H1 (cell line): Measurements from ENCODE around the gene VARS2. TPM values are rescaled to one million over a fixed set of nuclear protein-coding genes. Genes with fewer than 3 reads are reported as not detected.

ENCODE experiments used
- CTCF ChIA-PET: fragments of 300-600 bp; sonication (Branson Sonifier 250); formaldehyde crosslinking; loops from one replicate; lab custom pipeline; 2021; ENCODE audit not compliant: partially characterized antibody; lab: Charles Lee
- POLR2A ChIA-PET: fragments of 300-600 bp; sonication (Branson Sonifier 250); formaldehyde crosslinking; loops from one replicate; lab custom pipeline; 2021; ENCODE audit warnings: inconsistent platforms; ENCODE audit not compliant: partially characterized antibody; lab: Charles Lee
- DNase-seq, 2 experiments: peaks; one replicate each; pipeline versions ENCODE4 v3.0.0 to v3.0.0-alpha.2; 2010 to 2022; ENCODE audit warnings: low spot score in 2 of 2, low read depth in 1 of 2, mixed read lengths in 1 of 2
- FAIRE-seq: peaks from 2 replicates; lab custom pipeline; 2011; peaks lifted over from hg19 to GRCh38; lab: Jason Lieb, UNC
- H2AFZ ChIP-seq: 2 replicates; pipeline ENCODE4 v1.8.1; 2012; ENCODE audit warnings: low read length, inconsistent platforms
- H2AK5ac ChIP-seq: 2 replicates; pipeline ENCODE4 v1.6.1; 2013; ENCODE audit warnings: low read depth, low read length
- H2BK120ac ChIP-seq: replicated peaks from 2 replicates; pipeline ENCODE3; 2013; ENCODE audit warnings: low read depth, low read length, inconsistent platforms
- H2BK12ac ChIP-seq: 2 replicates; pipeline ENCODE4 v1.6.1; 2013; ENCODE audit warnings: low read depth, low read length
- H2BK15ac ChIP-seq: 2 replicates; pipeline ENCODE4 v1.6.1; 2013; ENCODE audit warnings: low read length
- H2BK20ac ChIP-seq: 2 replicates; pipeline ENCODE4 v1.6.1; 2013; ENCODE audit warnings: low read length
- H2BK5ac ChIP-seq: 2 replicates; pipeline ENCODE4 v1.6.1; 2013; ENCODE audit warnings: low read depth, low read length
- H3K14ac ChIP-seq: 2 replicates; pipeline ENCODE4 v1.6.1; 2013; ENCODE audit warnings: inconsistent platforms; ENCODE audit not compliant: insufficient read length
- H3K18ac ChIP-seq: 2 replicates; pipeline ENCODE4 v1.6.1; 2013; ENCODE audit warnings: low read length; ENCODE audit errors: extremely low read depth
- H3K23ac ChIP-seq: 2 replicates; pipeline ENCODE4 v1.6.1; 2013; ENCODE audit warnings: inconsistent platforms; ENCODE audit not compliant: insufficient read length
- H3K23me2 ChIP-seq: 2 replicates; pipeline ENCODE4 v1.6.1; 2013; ENCODE audit warnings: low read depth, low read length
- H3K27ac ChIP-seq: 2 replicates; pipeline ENCODE4 v1.6.1; 2011; ENCODE audit warnings: low read depth, low read length, inconsistent platforms
- H3K27me3 ChIP-seq, 4 experiments: replicated peaks in 1 of 4; 1 replicate in 1 of 4; 2 replicates in 3 of 4; pipeline versions ENCODE4 v1.6.1 to v1.8.1; 2011 to 2013; ENCODE audit warnings: low read length in 3 of 4, mild to moderate bottlenecking in 3 of 4, inconsistent platforms in 2 of 4, mixed read lengths in 2 of 4, moderate library complexity in 1 of 4; ENCODE audit not compliant: control insufficient read depth in 3 of 4, insufficient read depth in 3 of 4; ENCODE audit errors: extremely low read depth in 1 of 4
- H3K36me3 ChIP-seq, 4 experiments: 2 replicates each; pipeline versions ENCODE4 v1.6.1 to v1.8.1; 2011 to 2013; ENCODE audit warnings: mild to moderate bottlenecking in 4 of 4, low read length in 3 of 4, moderate library complexity in 2 of 4, control low read depth in 1 of 4, inconsistent platforms in 1 of 4; ENCODE audit not compliant: insufficient read depth in 4 of 4, control insufficient read depth in 2 of 4
- H3K4ac ChIP-seq: replicated peaks from 2 replicates; pipeline ENCODE3; 2013; ENCODE audit warnings: low read length, low read depth, mixed read lengths, inconsistent platforms; ENCODE audit not compliant: insufficient read length
- H3K4me1 ChIP-seq, 4 experiments: replicated peaks in 1 of 4; 1 replicate in 1 of 4; 2 replicates in 3 of 4; pipeline versions ENCODE4 v1.6.1 to v1.8.1; 2011 to 2013; ENCODE audit warnings: low read length in 3 of 4, inconsistent platforms in 2 of 4, mixed read lengths in 1 of 4; ENCODE audit not compliant: insufficient read depth in 4 of 4, control insufficient read depth in 3 of 4
- H3K4me2 ChIP-seq, 2 experiments: 2 replicates each; pipeline versions ENCODE4 v1.6.1 to v1.8.1; 2011 to 2013; ENCODE audit warnings: low read depth in 2 of 2, low read length in 2 of 2, control low read depth in 1 of 2, inconsistent platforms in 1 of 2, mild to moderate bottlenecking in 1 of 2; ENCODE audit not compliant: insufficient read depth in 1 of 2
- H3K4me3 ChIP-seq, 4 experiments: fragments of 200-600, 300-600 bp in 1 of 4; sonication (generic), shearing (Covaris generic), sonication (Bioruptor Twin) in 1 of 4; 2 replicates each; pipeline versions ENCODE4 v1.5.1 to v1.8.1; 2011 to 2016; ENCODE audit warnings: low read length in 4 of 4, low read depth in 3 of 4, control low read depth in 2 of 4, inconsistent platforms in 2 of 4, mild to moderate bottlenecking in 2 of 4, mixed read lengths in 1 of 4, moderate library complexity in 1 of 4; ENCODE audit not compliant: insufficient read depth in 2 of 4; ENCODE audit errors: extremely low read depth in 1 of 4
- H3K56ac ChIP-seq: replicated peaks from 2 replicates; pipeline ENCODE3; 2013; ENCODE audit warnings: low read depth, mild to moderate bottlenecking, mixed read lengths, low read length, inconsistent platforms; ENCODE audit not compliant: insufficient read length
- H3K79me1 ChIP-seq: 2 replicates; pipeline ENCODE4 v1.6.1; 2013; ENCODE audit warnings: low read depth, low read length, control low read depth
- H3K79me2 ChIP-seq, 2 experiments: 2 replicates each; pipeline versions ENCODE4 v1.6.1 to v1.8.1; 2012 to 2013; ENCODE audit warnings: low read length in 2 of 2, mild to moderate bottlenecking in 2 of 2, inconsistent platforms in 1 of 2; ENCODE audit not compliant: insufficient read depth in 2 of 2, control insufficient read depth in 1 of 2
- H3K9ac ChIP-seq, 4 experiments: replicated peaks in 1 of 4; 1 replicate in 1 of 4; 2 replicates in 3 of 4; pipeline versions ENCODE4 v1.6.1 to v1.8.1; 2011 to 2013; ENCODE audit warnings: low read depth in 3 of 4, low read length in 3 of 4, control low read depth in 2 of 4, mild to moderate bottlenecking in 2 of 4, moderate library complexity in 2 of 4, inconsistent platforms in 1 of 4; ENCODE audit errors: extremely low read depth in 1 of 4
- H3K9me3 ChIP-seq, 2 experiments: 2 replicates each; pipeline versions ENCODE4 v1.6.1 to v1.8.1; 2012 to 2013; ENCODE audit warnings: mild to moderate bottlenecking in 2 of 2, moderate library complexity in 2 of 2, control low read depth in 1 of 2, inconsistent platforms in 1 of 2, low read depth in 1 of 2, low read length in 1 of 2, mixed read lengths in 1 of 2; ENCODE audit not compliant: insufficient read depth in 2 of 2
- H4K20me1 ChIP-seq, 2 experiments: replicated peaks in 1 of 2; 2 replicates each; pipeline versions ENCODE3 to v1.8.1; 2011 to 2013; ENCODE audit warnings: inconsistent platforms in 2 of 2, low read length in 2 of 2, mild to moderate bottlenecking in 1 of 2; ENCODE audit not compliant: insufficient read depth in 2 of 2, control insufficient read depth in 1 of 2
- H4K5ac ChIP-seq: 2 replicates; pipeline ENCODE4 v1.6.1; 2013; ENCODE audit warnings: low read length, low read depth, mixed read lengths, inconsistent platforms; ENCODE audit not compliant: insufficient read length
- H4K8ac ChIP-seq: 2 replicates; pipeline ENCODE4 v1.8.0; 2013; ENCODE audit warnings: mild to moderate bottlenecking, moderate library complexity, low read length, inconsistent platforms; ENCODE audit not compliant: insufficient read depth; ENCODE audit errors: extremely low read depth
- H4K91ac ChIP-seq: replicated peaks from 2 replicates; pipeline ENCODE3; 2013; ENCODE audit warnings: low read length, mixed read lengths, inconsistent platforms; ENCODE audit not compliant: insufficient read length
- CHD2 ChIP-seq: IDR thresholded peaks from 2 replicates; pipeline ENCODE4 v1.6.1; 2012; ENCODE audit warnings: low read length, improper control_type of control experiment
- SIN3A ChIP-seq, 2 experiments: IDR thresholded peaks in 1 of 2; conservative IDR thresholded peaks in 1 of 2; 2 replicates each; pipeline ENCODE4 v1.6.1; 2011 to 2012; ENCODE audit warnings: low read length in 2 of 2, improper control_type of control experiment in 1 of 2, low read depth in 1 of 2, mild to moderate bottlenecking in 1 of 2
- SUZ12 ChIP-seq: fragments of 200-600 bp; sonication (generic); IDR thresholded peaks from 2 replicates; pipeline ENCODE4 v1.6.1; 2012; ENCODE audit warnings: mild to moderate bottlenecking, inconsistent platforms, low read length, moderate library complexity, mixed read lengths
- WGBS, 2 experiments: shearing (Covaris generic) in 1 of 2; methylation state at CpG; one replicate each; pipeline versions ENCODE4 v1.1.6 to v1.1.7; 2013 to 2015; ENCODE audit warnings: low lambda C conversion rate in 2 of 2, mixed read lengths in 2 of 2, inconsistent platforms in 1 of 2, low coverage in 1 of 2, missing lambda C conversion rate in 1 of 2; ENCODE audit not compliant: insufficient replicate concordance in 2 of 2, insufficient coverage in 1 of 2, insufficient read length in 1 of 2; ENCODE audit errors: extremely low coverage in 1 of 2, missing lambda C conversion rate in 1 of 2; 5-methylcytosine and 5-hydroxymethylcytosine counted together
- polyA plus RNA-seq, 7 experiments: library from polyadenylated mRNA; depleted of rRNA in 3 of 7; stranded (reverse) in 5 of 7; unstranded in 2 of 7; fragments of >200 nt in 5 of 7; fragments of 200-250 nt in 2 of 7; gene quantifications; 1 replicate in 5 of 7; 2 replicates in 1 of 7; 4 replicates in 1 of 7; pipeline versions ENCODE4 v1.2.1 to v1.2.3, GENCODE V29; 2011 to 2013; ENCODE audit warnings: missing spikeins in 2 of 7, mixed read lengths in 2 of 7
- total RNA-seq: library from RNA; stranded (reverse); fragmentation: NEBNext Ultra II Directional; extraction: Animal tissue kit (Norgen Biotek cat#: 25700); gene quantifications from 2 replicates; pipeline ENCODE4 v1.2.1, GENCODE V29; 2021

The VARS2 gene
- total and polyA plus RNA-seq, 2 of the 8 experiments (the other 6 are each of a cell fraction or from before 2014, with no cell fraction given), result 26.8 to 47.7 TPM

- Histone ChIP-seq H3K9ac (no peak overlapping the region), H3K9me3 (no peaks in the 10 kb centered on the region), H2BK5ac (no peak overlapping the region), H4K5ac (no peak overlapping the region), H3K23ac (no peak overlapping the region), H3K14ac (no peak overlapping the region), H3K79me2 (no peaks in the 10 kb centered on the region), H3K27ac (no peak overlapping the region), H3K4me3 (peak overlapping the region; percentile 47 to 64 (median 54)), H3K4me1 (peaks cover 3 to 4% (median 4%) of the 10 kb centered on the region in 4 experiments; a peak in 4 of 7 replicates), H2BK15ac (peak overlapping the region; percentile 81; the same call in 1 of the 2 replicates), H2AK5ac (no peak overlapping the region), H3K79me1 (no peaks in the 10 kb centered on the region), H4K20me1 (no peaks in the 10 kb centered on the region), H3K4me2 (peak overlapping the region; percentile 66 to 81), H2BK120ac (no peak overlapping the region), H2AFZ (peak overlapping the region; percentile 28; the same call in 1 of the 2 replicates), H3K4ac (no peak overlapping the region), H4K8ac (peak overlapping the region; percentile 86; the same call in 1 of the 2 replicates), H2BK20ac (0 out of 2 replicates have a peak overlapping the region, but pooled peaks have one; percentile 34), H3K18ac (no peak overlapping the region; the same call in 1 of the 2 replicates), H3K36me3 (no peaks in the 10 kb centered on the region), H2BK12ac (0 out of 2 replicates have a peak overlapping the region, but pooled peaks have one; percentile 4), H3K23me2 (peaks cover 6% of the 10 kb centered on the region; the same call in 1 of the 2 replicates), H3K56ac (no peak overlapping the region), H4K91ac (no peak overlapping the region), H3K27me3 (peaks cover 0 to 13% (median 10%) of the 10 kb centered on the region in 4 experiments; a peak in 5 of 7 replicates)
- POLR2A ChIA-PET, result interaction anchor here (1.0 to 1.7 kb wide), 6 partner anchors 9 to 229 kb away, joined by 3 to 5 read pairs (median 4); partner anchors contain the start of gene MUCL3
- FAIRE-seq, result no peak
- DNase-seq, result no peak
- TF ChIP-seq SIN3A (conservative IDR thresholded peaks at IDR 0.05 in 1 of 2, IDR thresholded peaks at IDR 0.05 in 1 of 2; ENCODE audit: low read depth in 1 of 2, low read length in 2 of 2) (0 out of 4 replicates have a peak, but pooled peaks of 1 of the 2 experiments have one; percentile 11), CHD2 (no peak), SUZ12 (peak; percentile 14; the same call in 1 of the 2 replicates)
- WGBS, 2 experiments, result 77% methylated on average over 9 of the region's 9 CpGs; no CpG with 5 or more reads in 1 of the 2 experiments
- CTCF ChIA-PET, result interaction anchor here (0.8 to 2.6 kb wide), 11 partner anchors 10 to 133 kb away, joined by 3 to 9 read pairs (median 4); partner anchors contain the start of genes MUC21 and VARS2
Measured at GRCh38 chr6:30954631-30955366, 40.8 kb downstream of the VARS2 start.
